Measurements from ENCODE around the gene WNK4. TPM values are rescaled to one million over a fixed set of nuclear protein-coding genes. Genes with fewer than 3 reads are reported as not detected.
"Not testable (repeated sequence)": the region's sequence is repeated elsewhere in the genome, so short reads cannot be mapped to it uniquely, and the experiment has no call there.

Gene WNK4
- total RNA-seq, result under 1 TPM; 0.47 to 0.77 TPM

- ChIA-PET POLR2A (no interaction called here), CTCF (interaction anchor here (1.0 kb wide), 1 partner anchor 17 kb away, joined by 3 read pairs; no protein-coding TSS in a partner anchor)
- Mint-ChIP-seq H3K9me3 (no peaks in the 10 kb centered on the region), H3K4me3 (no peak within 1 kb of the TSS), H3K27me3 (peaks cover 46% of the 10 kb centered on the region), H3K27ac (no peak within 1 kb of the TSS), H3K4me1 (peaks cover 23% of the 10 kb centered on the region), H3K36me3 (ENCODE audit: low read depth) (peaks cover 32% of the 10 kb centered on the region)
- no peak for DNase-seq
Measured at GRCh38 chr17:42779936-42780850, at the start of gene WNK4. Gene WNK4 (plus strand): TSS chr17:42780610. CDS start chr17:42780699, 89 bp downstream.

GRCh38 chr17:42740699-42741098, 39.7 kb upstream of the WNK4 start:
- Mint-ChIP-seq H3K9me3 (no peaks in the 10 kb centered on the region), H3K4me3 (no peak overlapping the region), H3K36me3 (ENCODE audit: low read depth) (peaks cover 9% of the 10 kb centered on the region), H3K27ac (no peak overlapping the region), H3K27me3 (peaks cover 6% of the 10 kb centered on the region), H3K4me1 (peaks cover 21% of the 10 kb centered on the region)
- ChIA-PET POLR2A (no interaction called here), CTCF (no interaction called here)
- no peak for DNase-seq

- CTCF ChIA-PET, result interaction anchor here (0.6 kb wide), 1 partner anchor 18 kb away, joined by 3 read pairs; the partner anchor contains the start of gene RAMP2
- H3K27ac Mint-ChIP-seq; H3K9me3 Mint-ChIP-seq; DNase-seq; H3K4me3 Mint-ChIP-seq; H3K36me3 Mint-ChIP-seq (ENCODE audit: low read depth); POLR2A ChIA-PET: not testable (repeated sequence)
- H3K27me3 Mint-ChIP-seq, result peaks cover 21% of the 10 kb centered on the region
- H3K4me1 Mint-ChIP-seq, result peaks cover 21% of the 10 kb centered on the region
Measured at GRCh38 chr17:42742916-42743315, 37.5 kb upstream of the WNK4 start.

DNA sequence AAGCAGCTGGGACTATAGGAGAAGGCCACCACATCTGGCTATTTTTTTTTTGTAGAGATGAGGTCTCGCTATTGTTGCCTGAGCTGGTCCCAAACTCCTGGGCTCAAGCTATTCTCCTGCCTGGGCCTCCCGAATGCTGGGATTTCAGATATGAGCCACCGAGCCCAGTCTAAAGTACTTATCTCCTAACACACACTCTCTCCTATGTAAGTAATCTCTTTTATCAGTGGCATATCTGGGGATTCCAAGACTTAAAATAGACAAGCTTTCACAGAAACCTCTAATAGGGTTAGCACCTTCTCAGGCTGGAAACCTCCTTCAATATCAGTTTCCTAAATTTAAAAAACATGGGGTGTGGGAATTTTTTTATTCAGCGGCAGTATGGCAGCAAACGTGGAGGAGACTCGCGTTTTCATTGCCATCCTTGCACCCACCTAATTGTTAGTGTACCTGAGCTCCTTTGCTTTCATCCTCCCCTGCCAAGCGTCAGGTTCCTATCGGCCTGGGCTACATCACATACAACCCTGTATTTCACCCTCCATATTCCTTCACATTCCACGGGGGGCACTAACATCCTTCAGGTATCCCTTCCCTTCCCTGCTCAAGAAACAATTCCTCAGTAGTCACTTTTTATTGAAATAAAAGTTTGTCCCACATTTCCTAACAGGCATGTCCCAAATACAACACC, 36.7 kb upstream of the WNK4 start:
- Mint-ChIP-seq H3K36me3 (ENCODE audit: low read depth) (peaks cover 9% of the 10 kb centered on the region), H3K4me3 (peak overlapping the region; percentile 92), H3K27me3 (peaks cover 27% of the 10 kb centered on the region), H3K4me1 (peaks cover 21% of the 10 kb centered on the region), H3K27ac (peak overlapping the region; percentile 90), H3K9me3 (no peaks in the 10 kb centered on the region)
- CTCF ChIA-PET, result no interaction called here
- POLR2A ChIA-PET, result no interaction called here
- no peak for DNase-seq

DNA sequence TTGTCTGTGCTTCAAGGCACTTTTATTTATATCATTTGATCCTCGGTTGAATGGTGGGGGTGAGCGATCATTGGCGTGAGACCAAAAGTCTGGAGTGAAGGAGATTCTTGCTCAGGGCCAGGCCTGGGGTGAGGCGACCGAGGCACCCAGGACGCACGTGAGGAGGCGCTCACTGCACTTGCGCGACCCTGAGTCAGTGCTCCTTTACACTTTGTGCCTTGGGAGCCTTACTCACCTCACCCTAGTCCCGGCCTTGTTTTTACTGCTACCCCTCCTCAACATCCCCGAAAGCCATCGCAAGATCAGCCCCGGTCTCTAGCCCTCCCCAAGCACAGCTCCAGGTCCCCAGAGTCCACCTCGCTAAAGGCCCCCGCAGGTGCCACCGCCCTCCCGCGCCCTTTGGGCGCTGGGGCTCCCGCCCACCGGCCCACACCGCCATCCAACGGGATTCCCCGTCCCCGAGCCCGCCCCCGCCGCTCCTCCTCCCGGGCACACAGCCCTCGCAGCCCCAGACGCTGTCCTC, 36.1 kb upstream of the WNK4 start:
- peak; percentile 63 for DNase-seq
- H3K27me3 Mint-ChIP-seq, result peaks cover 33% of the 10 kb centered on the region
- POLR2A ChIA-PET, result no interaction called here
- peak overlapping the region; percentile 92 for H3K4me3 Mint-ChIP-seq
- peaks cover 21% of the 10 kb centered on the region for H3K4me1 Mint-ChIP-seq
- H3K27ac Mint-ChIP-seq, result peak overlapping the region; percentile 90
- CTCF ChIA-PET, result no interaction called here
- H3K36me3 Mint-ChIP-seq (ENCODE audit: low read depth), result peaks cover 9% of the 10 kb centered on the region
- H3K9me3 Mint-ChIP-seq, result no peaks in the 10 kb centered on the region

GRCh38 chr17:42744806-42745617, 35.4 kb upstream of the WNK4 start, which contains the start of gene EZH1:
Gene EZH1 (minus strand): TSS chr17:42745040. CDS start chr17:42728941, 16,099 bp downstream.
- H3K27me3 Mint-ChIP-seq, result peaks cover 36% of the 10 kb centered on the region
- H3K4me3 Mint-ChIP-seq, result peak within 1 kb of the TSS; percentile 92
- H3K9me3 Mint-ChIP-seq, result no peaks in the 10 kb centered on the region
- DNase-seq, result peak; percentile 91
- H3K4me1 Mint-ChIP-seq, result peaks cover 21% of the 10 kb centered on the region
- peak within 1 kb of the TSS; percentile 90 for H3K27ac Mint-ChIP-seq
- CTCF ChIA-PET, result no interaction called here
- H3K36me3 Mint-ChIP-seq (ENCODE audit: low read depth), result peaks cover 9% of the 10 kb centered on the region
- POLR2A ChIA-PET, result no interaction called here

- ChIA-PET CTCF (interaction anchor here (1.3 to 2.3 kb wide), 3 partner anchors 10 to 14 kb away, joined by 3 to 5 read pairs (median 4); no protein-coding TSS in a partner anchor), POLR2A (interaction anchor here (0.6 kb wide), 1 partner anchor 317 kb away, joined by 4 read pairs; no protein-coding TSS in a partner anchor)
- DNase-seq, result no peak
- Mint-ChIP-seq H3K9me3 (no peaks in the 10 kb centered on the region), H3K27me3 (peaks cover 54% of the 10 kb centered on the region), H3K36me3 (ENCODE audit: low read depth) (peaks cover 4% of the 10 kb centered on the region), H3K4me1 (peaks cover 16% of the 10 kb centered on the region), H3K27ac (no peak overlapping the region), H3K4me3 (no peak overlapping the region)
Measured at GRCh38 chr17:42748202-42748907, 32.1 kb upstream of the WNK4 start.

- DNase-seq, result no peak
- ChIA-PET CTCF (interaction anchor here (1.0 to 2.3 kb wide), 6 partner anchors 10 to 192 kb away, joined by 3 to 6 read pairs (median 4); partner anchors contain the start of gene PSMC3IP), POLR2A (no interaction called here)
- Mint-ChIP-seq H3K27ac (no peak overlapping the region), H3K36me3 (ENCODE audit: low read depth) (peaks cover 4% of the 10 kb centered on the region), H3K4me1 (peaks cover 9% of the 10 kb centered on the region), H3K4me3 (no peak overlapping the region), H3K9me3 (no peaks in the 10 kb centered on the region), H3K27me3 (peaks cover 60% of the 10 kb centered on the region)
Measured at GRCh38 chr17:42748908-42749798, 31.3 kb upstream of the WNK4 start.

DNA sequence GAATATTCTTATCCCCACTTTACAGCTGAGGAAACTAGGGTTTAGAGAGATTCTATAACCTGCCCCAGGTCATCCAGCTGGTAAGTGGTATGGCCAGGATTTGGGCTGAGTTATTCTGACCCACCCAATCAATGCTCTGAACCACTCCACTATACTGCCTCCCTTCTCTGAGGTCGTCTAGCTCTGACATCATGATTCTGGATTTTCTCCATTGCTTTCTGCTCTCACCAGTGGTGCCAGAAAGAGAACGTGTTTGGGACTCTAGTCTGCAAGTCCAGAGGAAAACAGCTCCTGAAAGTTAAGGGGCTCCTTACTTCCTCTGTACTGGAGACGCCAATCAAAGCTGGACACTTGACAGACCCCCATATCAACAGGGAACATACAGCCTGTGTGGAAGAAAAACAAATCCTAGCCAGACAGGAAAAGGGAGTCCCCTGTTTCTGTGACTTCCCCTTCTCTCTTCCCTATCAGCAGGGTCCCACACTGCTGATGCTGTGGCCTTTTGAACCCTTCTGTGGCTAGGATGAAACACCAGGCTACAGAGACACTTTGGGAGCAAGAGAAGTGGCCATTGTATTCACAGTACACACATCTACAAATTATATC, 29.6 kb upstream of the WNK4 start:
- H3K27me3 Mint-ChIP-seq, result peaks cover 62% of the 10 kb centered on the region
- no peaks in the 10 kb centered on the region for H3K36me3 Mint-ChIP-seq (ENCODE audit: low read depth)
- no peak for DNase-seq
- no peaks in the 10 kb centered on the region for H3K9me3 Mint-ChIP-seq
- H3K4me1 Mint-ChIP-seq, result no peaks in the 10 kb centered on the region
- no peak overlapping the region for H3K27ac Mint-ChIP-seq
- ChIA-PET CTCF (interaction anchor here (0.5 to 2.1 kb wide), 5 partner anchors 11 to 173 kb away, joined by 3 to 6 read pairs (median 4); partner anchors contain the start of gene PSMC3IP), POLR2A (interaction anchor here (0.5 kb wide), 1 partner anchor 309 kb away, joined by 4 read pairs; no protein-coding TSS in a partner anchor)
- H3K4me3 Mint-ChIP-seq, result no peak overlapping the region

GRCh38 chr17:42751628-42752027, 28.8 kb upstream of the WNK4 start:
- no peak overlapping the region for H3K4me3 Mint-ChIP-seq
- ChIA-PET POLR2A (no interaction called here), CTCF (no interaction called here)
- peaks cover 60% of the 10 kb centered on the region for H3K27me3 Mint-ChIP-seq
- no peak for DNase-seq
- no peaks in the 10 kb centered on the region for H3K36me3 Mint-ChIP-seq (ENCODE audit: low read depth)
- no peaks in the 10 kb centered on the region for H3K4me1 Mint-ChIP-seq
- no peaks in the 10 kb centered on the region for H3K9me3 Mint-ChIP-seq
- H3K27ac Mint-ChIP-seq, result no peak overlapping the region

GRCh38 chr17:42754782-42755181, 25.6 kb upstream of the WNK4 start:
- no peak overlapping the region for H3K4me3 Mint-ChIP-seq
- no peaks in the 10 kb centered on the region for H3K4me1 Mint-ChIP-seq
- POLR2A ChIA-PET, result no interaction called here

More at GRCh38 chr17:42754782-42755181, 25.6 kb upstream of the WNK4 start:
- DNase-seq, result no peak
- CTCF ChIA-PET, result no interaction called here
- H3K36me3 Mint-ChIP-seq (ENCODE audit: low read depth), result no peaks in the 10 kb centered on the region
- no peaks in the 10 kb centered on the region for H3K9me3 Mint-ChIP-seq
- no peak overlapping the region for H3K27ac Mint-ChIP-seq
- H3K27me3 Mint-ChIP-seq, result peaks cover 51% of the 10 kb centered on the region
